KMS-11 (cell line): ENCODE results near the gene POFUT1.
"Not testable (repeated sequence)": the region's sequence is repeated elsewhere in the genome, so short reads cannot be mapped to it uniquely, and the experiment has no call there.

Experiments used
- H2AFZ ChIP-seq: fragments of 200-600 bp; sonication (generic); 2 replicates; pipeline ENCODE4 v1.6.1; 2016; ENCODE audit warnings: antibody characterized with exemption, mixed run types, low read depth
- H3K27ac ChIP-seq: fragments of 200-600 bp; sonication (generic); 2 replicates; pipeline ENCODE4 v1.6.1; 2016; ENCODE audit warnings: mild to moderate bottlenecking, mixed run types
- H3K27me3 ChIP-seq: fragments of 200-600 bp; sonication (generic); 2 replicates; pipeline ENCODE4 v1.6.1; 2017; ENCODE audit warnings: mild to moderate bottlenecking, low read depth, mixed run types, moderate library complexity; ENCODE audit not compliant: insufficient read depth
- H3K36me3 ChIP-seq: fragments of 200-600 bp; sonication (generic); 2 replicates; pipeline ENCODE4 v1.6.1; 2017; ENCODE audit warnings: mild to moderate bottlenecking, mixed run types; ENCODE audit not compliant: insufficient read depth
- H3K4me1 ChIP-seq: fragments of 200-600 bp; sonication (generic); 2 replicates; pipeline ENCODE4 v1.6.1; 2016; ENCODE audit warnings: mild to moderate bottlenecking, low read depth, mixed run types; ENCODE audit not compliant: poor library complexity, severe bottlenecking
- H3K4me2 ChIP-seq: fragments of 200-600 bp; sonication (generic); 2 replicates; pipeline ENCODE4 v1.7.0; 2016; ENCODE audit warnings: mild to moderate bottlenecking, mixed run types
- H3K4me3 ChIP-seq: fragments of 200-600 bp; sonication (generic); IDR thresholded peaks from 2 replicates; pipeline ENCODE4 v1.6.1; 2017; ENCODE audit warnings: low read depth, low read length, mixed read lengths; ENCODE audit not compliant: insufficient read depth
- H3K79me2 ChIP-seq: fragments of 200-600 bp; sonication (generic); 2 replicates; pipeline ENCODE4 v1.6.1; 2016; ENCODE audit warnings: low read depth, mixed run types; ENCODE audit not compliant: insufficient read depth
- H3K9ac ChIP-seq: fragments of 200-600 bp; sonication (generic); 2 replicates; pipeline ENCODE4 v1.6.1; 2016; ENCODE audit warnings: mild to moderate bottlenecking, mixed run types
- H4K20me1 ChIP-seq: fragments of 200-600 bp; sonication (generic); 2 replicates; pipeline ENCODE4 v1.6.1; 2016; ENCODE audit warnings: mild to moderate bottlenecking, mixed run types; ENCODE audit not compliant: insufficient read depth
- CTCF ChIP-seq: fragments of 200-600 bp; sonication (generic); conservative IDR thresholded peaks from 2 replicates; pipeline ENCODE4 v1.6.1; 2017; ENCODE audit warnings: low read depth, mild to moderate bottlenecking, antibody characterized with exemption, low read length, moderate library complexity, mixed read lengths

POFUT1 gene

GRCh38 chr20:32165836-32166545, 41.7 kb upstream of the POFUT1 start:
- Histone ChIP-seq H3K4me1 (no peaks in the 10 kb centered on the region), H3K27me3 (no peaks in the 10 kb centered on the region), H3K79me2 (no peaks in the 10 kb centered on the region), H3K9ac (no peak overlapping the region), H3K27ac (no peak overlapping the region), H3K36me3 (peaks cover 4% of the 10 kb centered on the region; the same call in 1 of the 2 replicates), H4K20me1 (no peaks in the 10 kb centered on the region), H2AFZ (no peak overlapping the region), H3K4me2 (no peak overlapping the region), H3K4me3 (no peak overlapping the region)
- TF ChIP-seq CTCF: no peak

- Histone ChIP-seq H3K4me1 (no peaks in the 10 kb centered on the region), H3K36me3 (peaks cover 2% of the 10 kb centered on the region; the same call in 1 of the 2 replicates), H3K4me2 (no peak overlapping the region), H3K27me3 (no peaks in the 10 kb centered on the region), H3K79me2 (no peaks in the 10 kb centered on the region), H3K27ac (no peak overlapping the region), H4K20me1 (no peaks in the 10 kb centered on the region), H3K9ac (no peak overlapping the region), H2AFZ (no peak overlapping the region), H3K4me3 (no peak overlapping the region)
- TF ChIP-seq CTCF: no peak
Observed at GRCh38 chr20:32167552-32167951, 40.1 kb upstream of the POFUT1 start.

- TF ChIP-seq CTCF: no peak
- no peaks in the 10 kb centered on the region for H3K27me3 ChIP-seq
- H3K36me3 ChIP-seq: no peaks in the 10 kb centered on the region; the same call in 1 of the 2 replicates
- no peak overlapping the region for H3K9ac ChIP-seq
- H3K79me2 ChIP-seq: no peaks in the 10 kb centered on the region
- H4K20me1 ChIP-seq: no peaks in the 10 kb centered on the region
- no peaks in the 10 kb centered on the region for H3K4me1 ChIP-seq
- H3K27ac ChIP-seq: no peak overlapping the region
- H3K4me2 ChIP-seq: no peak overlapping the region
- H3K4me3 ChIP-seq: no peak overlapping the region
- H2AFZ ChIP-seq: no peak overlapping the region
Observed at GRCh38 chr20:32168184-32168910, 39.3 kb upstream of the POFUT1 start.

- H3K9ac ChIP-seq, H3K36me3 ChIP-seq, H3K4me2 ChIP-seq, H4K20me1 ChIP-seq, H3K27me3 ChIP-seq, H3K79me2 ChIP-seq, H3K27ac ChIP-seq, H2AFZ ChIP-seq, H3K4me3 ChIP-seq, H3K4me1 ChIP-seq: not testable (repeated sequence)
Observed at GRCh38 chr20:32177696-32178095, 30.0 kb upstream of the POFUT1 start.

GRCh38 chr20:32179515-32179914, 28.2 kb upstream of the POFUT1 start:
- Histone ChIP-seq H3K27me3 (no peaks in the 10 kb centered on the region), H3K4me3 (no peak overlapping the region), H3K36me3 (no peaks in the 10 kb centered on the region)

More at GRCh38 chr20:32179515-32179914, 28.2 kb upstream of the POFUT1 start:
- H2AFZ ChIP-seq: no peak overlapping the region
- no peaks in the 10 kb centered on the region for H4K20me1 ChIP-seq
- no peak overlapping the region for H3K27ac ChIP-seq
- no peak overlapping the region for H3K4me2 ChIP-seq
- H3K9ac ChIP-seq: no peak overlapping the region
- TF ChIP-seq CTCF: no peak
- H3K4me1 ChIP-seq: peaks cover 5% of the 10 kb centered on the region
- H3K79me2 ChIP-seq: no peaks in the 10 kb centered on the region
